Left forelimb (tissue), 1 donor: Measurements from ENCODE around the gene PPP1R1B.

Experiments
- DNase-seq: peaks from one replicate; pipeline ENCODE4 v3.0.0-alpha.2; 2018; ENCODE audit warnings: low spot score

The PPP1R1B gene

DNA sequence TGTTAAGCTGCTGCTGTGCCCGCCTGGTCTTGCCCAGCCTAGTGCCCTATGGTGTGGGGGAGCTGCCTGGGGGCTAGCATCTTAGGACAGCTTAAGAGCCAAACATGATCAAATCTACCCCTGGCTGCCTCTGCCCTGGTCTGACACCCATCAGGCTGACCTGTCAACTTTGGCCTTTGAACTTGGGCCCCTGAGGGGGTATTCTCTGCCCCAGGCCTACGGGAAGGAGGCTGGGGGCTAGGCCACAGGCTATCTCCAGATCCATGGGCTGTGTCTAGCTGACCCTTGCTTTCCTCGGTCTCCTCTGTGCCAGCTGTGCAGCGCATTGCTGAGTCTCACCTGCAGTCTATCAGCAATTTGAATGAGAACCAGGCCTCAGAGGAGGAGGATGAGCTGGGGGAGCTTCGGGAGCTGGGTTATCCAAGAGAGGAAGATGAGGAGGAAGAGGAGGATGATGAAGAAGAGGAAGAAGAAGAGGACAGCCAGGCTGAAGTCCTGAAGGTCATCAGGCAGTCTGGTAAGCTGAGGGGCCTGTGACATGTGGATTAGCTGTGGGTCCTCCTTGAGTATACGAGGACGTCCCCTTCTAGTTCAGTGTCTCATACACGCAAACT, 6.9 kb downstream of the PPP1R1B start:
- DNase-seq = no peak

DNA sequence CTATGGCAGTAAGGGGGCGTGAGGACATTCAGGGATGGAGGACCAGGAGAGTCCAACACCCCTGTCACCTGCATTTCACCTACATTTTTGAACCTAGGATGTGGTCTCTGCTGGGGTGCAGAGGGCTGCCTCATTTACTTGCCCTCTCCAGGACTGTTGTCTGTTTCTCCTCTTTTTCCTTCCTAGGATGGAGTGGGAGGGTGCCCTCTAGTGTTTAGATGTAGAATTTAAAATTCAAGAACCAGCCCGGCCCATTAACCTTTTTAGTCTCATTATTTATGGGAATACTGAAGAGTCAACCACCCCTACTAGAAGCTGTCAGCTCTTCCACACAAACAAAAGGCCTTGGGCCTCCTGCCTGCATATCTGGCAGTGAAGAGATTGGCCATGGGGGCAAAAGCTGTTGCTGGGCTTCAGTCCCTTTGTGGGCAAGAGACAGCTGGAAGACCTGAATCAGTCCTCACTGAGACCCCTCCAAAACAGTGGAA, 7.7 kb downstream of the PPP1R1B start:
- DNase-seq = no peak

DNA sequence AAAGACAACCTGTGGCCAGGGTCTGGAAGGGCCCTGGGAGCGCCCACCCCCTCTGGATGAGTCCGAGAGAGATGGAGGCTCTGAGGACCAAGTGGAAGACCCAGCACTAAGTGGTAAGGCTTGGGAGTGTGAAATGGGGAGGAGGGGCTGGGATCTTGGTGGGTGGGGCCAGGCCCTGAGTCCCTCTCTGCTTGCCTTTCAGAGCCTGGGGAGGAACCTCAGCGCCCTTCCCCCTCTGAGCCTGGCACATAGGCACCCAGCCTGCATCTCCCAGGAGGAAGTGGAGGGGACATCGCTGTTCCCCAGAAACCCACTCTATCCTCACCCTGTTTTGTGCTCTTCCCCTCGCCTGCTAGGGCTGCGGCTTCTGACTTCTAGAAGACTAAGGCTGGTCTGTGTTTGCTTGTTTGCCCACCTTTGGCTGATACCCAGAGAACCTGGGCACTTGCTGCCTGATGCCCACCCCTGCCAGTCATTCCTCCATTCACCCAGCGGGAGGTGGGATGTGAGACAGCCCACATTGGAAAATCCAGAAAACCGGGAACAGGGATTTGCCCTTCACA, 8.9 kb downstream of the PPP1R1B start:
- DNase-seq = no peak

DNA sequence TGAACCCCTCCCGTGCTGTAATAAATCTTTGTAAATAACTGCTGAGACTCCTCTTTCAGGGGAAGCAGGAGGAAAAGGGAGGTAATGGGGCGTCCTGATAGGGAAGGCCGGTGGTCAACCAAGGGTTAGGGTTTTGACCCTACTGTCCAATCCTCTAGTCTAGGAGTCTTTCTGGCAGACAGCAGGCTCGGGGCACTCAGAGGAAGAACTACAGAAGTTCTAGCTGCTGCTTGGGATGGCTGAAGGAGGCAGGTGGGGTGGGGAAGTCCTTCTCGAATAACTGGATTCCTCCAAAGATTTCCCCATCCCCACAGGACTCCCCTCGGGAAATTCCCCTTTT, 9.8 kb downstream of the PPP1R1B start:
- DNase-seq = no peak

DNA sequence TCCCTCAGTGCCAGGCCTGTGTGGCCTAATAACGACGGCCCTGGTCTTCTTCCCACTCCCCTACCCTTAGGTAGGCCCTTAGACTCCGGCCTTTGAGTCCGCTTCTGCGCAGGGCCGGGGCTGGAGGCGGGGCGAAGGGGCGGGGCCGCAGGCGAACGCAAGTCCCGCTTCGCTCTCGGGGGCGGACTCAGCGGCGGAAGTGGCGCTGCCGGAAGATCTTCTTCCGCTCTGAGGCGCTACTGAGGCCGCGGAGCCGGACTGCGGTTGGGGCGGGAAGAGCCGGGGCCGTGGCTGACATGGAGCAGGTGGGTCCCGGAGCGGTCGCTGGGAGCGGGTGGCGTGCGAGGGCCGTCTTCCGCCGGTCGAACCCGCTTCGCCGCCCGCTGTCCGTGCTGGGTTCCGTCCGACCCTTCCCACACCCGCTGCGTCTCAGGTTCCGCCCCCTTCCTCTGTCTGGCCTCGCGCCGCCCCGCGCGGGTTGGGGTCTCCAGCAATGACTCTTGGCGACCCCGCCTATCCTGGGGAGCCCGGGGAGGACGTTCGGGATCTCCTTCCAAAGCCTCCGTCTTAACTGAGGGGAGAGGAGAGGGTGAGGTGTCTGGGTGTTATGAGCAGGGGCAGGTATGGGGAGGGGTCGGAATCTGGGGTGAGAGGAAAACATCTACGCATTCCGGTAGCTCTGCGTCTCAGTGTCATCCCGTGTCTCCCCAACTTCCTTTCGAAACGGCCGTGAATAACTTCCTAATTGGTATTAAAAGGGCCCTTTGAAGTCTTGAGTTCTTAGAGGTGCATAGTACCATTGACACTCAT, 10.4 kb downstream of the PPP1R1B start, which contains the start of gene STARD3:
Gene STARD3 (plus strand): TSS at position 218 of the 810 bp plus-strand sequence. CDS start 16,388 bp downstream, outside the sequence.
- peak; percentile 94 for DNase-seq

DNA sequence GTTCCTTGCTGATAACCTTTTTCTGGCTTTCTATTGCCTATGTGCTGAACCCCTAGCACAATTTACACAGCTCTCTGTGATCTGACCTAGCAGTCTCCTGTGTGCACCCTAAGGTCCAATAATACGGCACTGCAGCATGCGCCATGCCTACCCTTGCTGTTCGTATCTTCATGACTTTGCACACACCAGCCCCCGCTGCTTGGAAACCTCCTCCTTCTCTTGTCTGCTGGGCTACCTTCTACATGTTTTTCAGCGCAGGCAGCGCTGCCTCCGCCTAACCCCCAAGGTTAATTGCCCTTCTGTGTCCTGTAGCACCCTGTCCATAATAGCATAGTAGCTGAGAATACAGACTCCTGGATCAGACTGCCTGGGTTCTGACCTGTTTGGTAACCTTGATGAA, 11.6 kb downstream of the PPP1R1B start:
- no peak for DNase-seq

DNA sequence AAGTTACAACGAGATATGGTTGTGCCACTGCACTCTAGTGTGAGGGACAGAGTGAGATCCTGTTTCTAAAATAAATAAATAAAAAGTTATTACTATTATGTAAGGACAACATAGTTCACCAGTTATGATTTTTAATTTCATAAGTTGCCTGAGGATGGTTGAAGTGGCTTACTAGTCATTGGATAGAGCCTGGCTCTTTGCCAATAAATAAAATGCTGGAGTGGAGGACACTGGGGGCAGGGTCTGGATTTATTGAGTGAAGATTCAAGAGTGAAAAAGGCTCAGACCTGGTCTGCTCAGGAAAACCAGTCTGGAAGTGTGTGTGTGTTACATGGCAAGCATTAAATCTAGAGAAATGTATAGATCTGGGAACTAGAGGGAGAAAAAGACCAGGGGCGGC, 12.3 kb downstream of the PPP1R1B start:
- DNase-seq = no peak

DNA sequence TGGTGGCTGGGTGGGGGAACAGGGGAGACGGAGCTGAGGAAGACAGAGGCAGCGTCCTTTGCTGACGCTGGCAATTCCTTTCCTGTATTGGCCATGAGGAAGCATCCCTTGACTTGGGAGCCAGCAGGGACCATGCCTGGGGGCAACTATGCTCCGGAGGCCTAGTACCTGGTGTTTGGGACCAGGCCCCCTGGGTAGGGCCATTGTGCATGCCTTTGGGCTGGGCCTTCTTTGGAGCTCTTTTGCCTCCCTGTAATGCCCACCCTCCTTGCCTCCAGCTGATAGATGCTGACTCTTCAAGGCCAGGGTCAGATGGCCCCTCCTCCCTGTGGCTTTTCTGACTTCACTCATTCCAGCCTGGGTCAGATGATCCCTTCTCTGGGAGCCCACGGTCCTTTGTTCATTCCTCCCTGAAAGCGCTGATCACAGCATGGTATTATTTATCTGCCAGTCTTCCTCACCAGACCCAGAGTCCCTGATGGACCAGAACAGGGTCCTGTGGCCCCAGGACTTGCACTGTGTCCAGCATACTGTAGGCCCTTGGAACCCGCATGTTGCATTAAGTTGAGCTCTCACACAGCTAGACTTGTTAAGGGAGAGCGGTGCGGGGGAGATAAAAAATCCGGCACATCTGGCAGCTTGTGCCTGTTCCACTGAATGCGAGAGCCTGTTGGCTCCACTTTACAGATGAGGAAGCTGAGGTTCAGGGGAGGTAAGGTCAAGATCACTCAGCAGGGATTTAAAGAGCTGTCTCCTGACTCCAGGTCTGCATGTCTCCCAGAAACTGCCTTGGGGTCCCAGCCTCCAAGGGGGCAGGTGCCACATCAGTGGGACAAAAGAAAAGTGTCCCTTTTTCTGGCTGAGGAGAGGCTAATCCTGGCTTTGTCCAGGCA, 13.1 kb downstream of the PPP1R1B start:
- DNase-seq = no peak

DNA sequence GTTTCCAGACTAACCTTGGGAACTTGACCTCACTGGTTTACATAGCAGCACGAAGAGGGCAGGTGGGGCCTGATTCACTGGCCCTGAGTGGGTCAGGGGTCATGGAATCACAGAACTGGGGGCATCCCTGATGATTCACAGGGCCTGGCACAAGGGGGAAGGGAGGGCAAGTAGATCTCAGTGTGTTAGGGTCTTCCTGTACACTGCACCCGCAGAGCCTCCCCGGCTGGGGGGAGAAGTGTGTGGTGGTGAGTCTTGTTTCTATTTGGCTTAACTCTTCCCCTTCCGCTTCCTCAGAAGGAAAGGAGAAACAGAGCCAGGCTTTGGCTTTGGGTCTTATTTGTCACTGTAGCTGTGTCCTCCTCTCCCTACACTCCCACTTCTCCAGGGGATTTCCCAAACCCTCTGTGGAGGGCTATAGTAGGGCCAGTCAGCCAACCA, 13.9 kb downstream of the PPP1R1B start:
- no peak for DNase-seq

DNA sequence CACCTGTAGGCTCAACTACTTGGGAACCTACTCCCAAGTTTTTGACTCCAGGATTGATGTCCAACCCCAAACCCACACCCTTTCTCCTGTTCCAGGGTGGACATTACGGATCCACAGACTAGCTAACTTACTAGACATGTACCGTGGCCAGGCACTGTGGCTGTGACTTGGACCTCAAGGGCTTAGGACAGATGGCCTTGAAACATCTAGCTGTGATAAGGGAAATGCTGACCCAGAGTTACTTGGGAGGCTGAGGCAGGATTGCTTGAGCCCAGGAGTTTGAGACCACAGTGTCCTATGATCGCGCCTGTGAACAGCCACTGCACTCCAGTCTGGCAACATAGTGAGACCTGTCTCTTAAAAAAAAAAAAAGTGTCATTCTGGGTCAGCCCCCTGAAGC, 14.3 kb downstream of the PPP1R1B start:
- DNase-seq = no peak

DNA sequence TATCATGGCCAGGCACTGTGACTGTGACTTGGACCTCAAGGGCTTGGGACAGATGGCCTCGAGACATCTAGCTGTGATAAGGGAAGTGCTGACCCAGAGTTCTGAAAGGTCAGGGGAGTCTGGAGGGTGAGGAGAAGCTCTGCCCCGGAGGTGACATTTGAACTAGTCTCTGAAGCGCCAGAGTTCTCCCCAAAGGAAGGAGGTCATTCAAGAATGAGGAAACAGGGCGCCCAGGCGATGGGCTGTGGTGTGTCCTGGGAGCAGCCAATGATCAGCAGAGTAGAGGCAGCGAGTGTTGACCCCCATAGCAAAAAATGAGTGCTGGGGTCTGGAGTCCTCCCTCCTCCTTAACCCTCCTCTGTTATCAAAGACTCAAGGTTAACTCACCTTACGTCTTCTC, 15.1 kb downstream of the PPP1R1B start:
- DNase-seq = no peak

DNA sequence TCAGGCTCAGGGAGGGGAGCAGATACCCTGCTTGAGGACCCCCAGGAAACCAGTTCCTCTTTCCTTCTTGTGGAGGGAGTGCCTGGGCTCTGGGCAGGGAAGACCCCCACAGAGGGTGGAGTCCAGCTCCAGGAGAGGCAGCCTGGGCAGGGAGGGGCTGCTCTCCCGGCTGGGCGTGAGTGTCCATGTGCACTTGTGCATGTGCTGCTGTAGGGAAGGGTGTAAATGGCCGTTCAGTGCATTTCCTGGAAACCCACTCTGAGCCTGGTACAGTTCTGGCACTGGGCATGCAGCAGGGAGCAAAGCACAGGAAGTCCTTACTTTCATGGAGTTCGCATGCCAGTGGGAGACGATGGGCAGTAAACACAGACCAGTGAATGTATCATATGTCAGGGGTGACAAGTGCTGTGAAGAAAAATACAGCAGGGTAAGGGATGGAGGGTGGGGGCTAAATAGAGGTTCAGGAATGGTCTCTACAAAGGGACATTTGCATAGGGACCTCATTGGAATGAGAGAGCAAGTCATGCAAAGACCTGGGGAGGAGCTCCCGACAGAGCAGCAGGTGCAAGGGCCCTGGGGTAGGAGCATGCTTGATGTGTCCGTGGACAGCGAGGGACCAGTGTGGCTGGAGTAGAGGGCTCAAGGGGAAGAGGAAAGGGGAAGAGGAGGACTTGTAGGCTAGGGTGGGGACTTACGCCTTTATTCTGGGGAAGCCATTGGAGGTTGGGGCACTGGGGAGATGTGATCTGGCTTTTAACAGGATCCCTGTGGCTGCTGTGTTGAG, 15.7 kb downstream of the PPP1R1B start:
- no peak for DNase-seq

DNA sequence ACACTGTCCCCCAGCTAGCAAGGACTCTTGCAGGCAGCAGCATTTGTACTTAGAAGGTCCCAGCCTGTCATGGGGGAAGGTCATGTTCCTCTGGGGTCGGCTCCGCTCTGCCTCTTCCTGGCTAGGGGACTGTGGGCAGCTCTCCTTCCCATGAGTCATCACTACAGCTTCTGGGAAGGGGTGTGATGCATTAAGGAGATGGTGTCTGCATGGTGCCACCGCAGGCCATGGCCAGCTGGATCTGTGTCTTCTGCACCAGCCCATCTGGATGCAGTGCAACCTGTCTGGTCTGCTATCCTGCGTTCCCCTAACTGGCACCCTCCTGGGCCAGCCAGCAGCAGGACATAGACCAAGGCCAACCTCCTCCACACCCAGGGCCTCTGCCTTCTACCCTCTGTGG, 16.5 kb downstream of the PPP1R1B start:
- no peak for DNase-seq

DNA sequence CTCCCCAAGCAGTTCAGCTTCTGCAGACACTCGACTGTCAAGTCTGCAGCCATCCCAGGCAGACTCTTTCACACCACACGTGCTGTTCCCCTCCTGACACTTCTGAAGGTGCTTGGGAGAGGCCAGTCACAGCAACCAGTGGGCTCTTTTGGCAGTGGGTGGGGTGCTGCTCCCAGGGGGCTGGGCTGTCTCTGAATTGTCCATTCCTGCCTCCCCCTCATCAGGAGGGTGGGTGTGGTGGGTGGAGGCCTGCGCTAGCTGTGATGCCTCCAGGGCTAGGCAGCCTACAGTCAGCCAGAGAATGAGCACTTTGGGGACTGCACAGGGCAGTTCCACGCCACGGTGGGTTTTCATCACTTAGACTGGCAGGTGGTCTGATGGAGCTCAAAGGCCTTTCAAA, 20.5 kb downstream of the PPP1R1B start:
- no peak for DNase-seq

DNA sequence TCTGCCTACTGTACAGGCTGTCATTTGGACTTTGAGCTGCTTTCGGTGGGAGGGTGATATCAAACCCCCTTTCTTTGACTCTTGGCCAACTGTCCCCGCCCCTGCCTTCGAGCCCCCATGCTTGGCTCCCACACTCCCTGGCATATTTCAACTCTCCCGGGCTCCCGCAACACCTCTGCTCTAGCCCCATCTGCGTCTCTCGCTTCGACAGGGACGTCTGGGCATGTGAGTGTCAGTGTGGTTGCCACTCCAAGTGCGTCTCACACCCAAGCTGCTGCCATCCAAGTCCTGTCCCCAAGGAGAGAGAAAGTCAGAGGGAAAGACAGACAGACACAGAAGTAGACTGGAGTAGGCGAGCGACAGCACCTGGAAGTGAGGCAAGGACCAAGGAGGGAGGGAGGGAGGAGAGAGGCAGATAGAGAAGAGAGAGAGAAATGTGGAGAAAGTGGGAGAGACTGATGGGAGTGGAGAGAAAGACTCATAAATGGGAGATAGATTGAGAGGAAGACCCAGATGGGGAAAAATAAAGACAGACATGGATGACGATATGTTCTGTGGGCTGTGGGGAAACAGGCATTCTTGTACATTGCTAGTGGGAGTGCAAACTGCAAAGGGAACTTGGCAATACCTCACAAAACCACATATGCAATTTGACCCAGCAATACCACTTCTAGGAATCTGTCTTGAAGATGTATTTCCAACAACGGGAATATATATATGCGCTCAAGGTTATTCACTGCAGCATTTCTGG, 22.0 kb downstream of the PPP1R1B start:
- DNase-seq = no peak

DNA sequence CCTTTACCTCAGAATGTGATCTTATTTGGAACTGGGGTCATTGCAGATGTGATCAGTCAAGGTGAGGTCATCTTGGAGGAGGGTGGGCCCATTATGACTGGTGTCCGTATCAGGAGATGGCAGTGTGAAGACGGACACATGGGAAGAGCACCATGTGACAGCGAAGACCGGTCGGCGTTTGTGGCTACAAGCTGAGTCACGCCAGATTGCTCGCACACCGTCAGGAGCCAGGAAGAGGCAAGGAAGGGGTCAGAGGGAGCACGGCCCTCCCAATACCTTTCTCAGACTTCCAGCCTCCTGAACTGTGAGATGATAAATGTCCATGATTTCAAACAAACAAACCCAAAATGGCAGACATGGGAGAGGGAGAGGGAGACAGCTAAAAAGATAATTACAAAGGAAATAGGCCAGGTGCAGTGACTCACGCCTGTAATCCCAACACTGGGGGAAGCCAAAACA, 23.4 kb downstream of the PPP1R1B start:
- DNase-seq = no peak

DNA sequence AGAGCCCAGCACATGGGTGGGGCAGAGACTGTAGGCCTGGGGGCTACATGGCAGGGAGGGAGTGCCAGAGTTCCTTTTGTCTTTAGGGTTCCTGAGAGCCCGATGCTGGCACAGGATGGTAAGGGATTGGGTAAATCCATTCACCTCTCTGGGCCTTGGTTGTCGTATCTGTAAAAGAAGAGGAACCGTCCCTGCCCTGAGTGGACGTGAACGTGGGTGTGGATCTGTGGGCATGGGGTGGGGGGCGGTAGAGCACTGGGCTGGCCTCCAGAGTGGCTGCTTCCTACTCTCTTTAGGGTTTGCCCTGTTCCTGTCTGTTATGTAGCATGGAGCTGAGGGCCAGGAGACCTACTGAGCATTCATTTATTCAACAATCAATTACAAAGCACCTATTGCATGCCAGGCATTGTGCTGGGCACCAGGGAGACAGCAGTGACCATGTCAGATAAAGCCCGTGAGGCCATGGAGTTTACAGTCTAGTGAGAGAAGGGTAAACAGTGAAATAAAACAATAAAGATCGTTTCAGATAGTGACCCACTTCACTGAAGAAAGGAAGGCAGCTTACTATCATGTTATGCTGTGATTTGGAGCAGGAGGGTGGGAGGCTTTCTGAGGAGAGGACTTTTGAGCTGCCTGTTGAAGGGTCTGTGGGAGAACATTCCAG, 25.3 kb downstream of the PPP1R1B start:
- DNase-seq = no peak

DNA sequence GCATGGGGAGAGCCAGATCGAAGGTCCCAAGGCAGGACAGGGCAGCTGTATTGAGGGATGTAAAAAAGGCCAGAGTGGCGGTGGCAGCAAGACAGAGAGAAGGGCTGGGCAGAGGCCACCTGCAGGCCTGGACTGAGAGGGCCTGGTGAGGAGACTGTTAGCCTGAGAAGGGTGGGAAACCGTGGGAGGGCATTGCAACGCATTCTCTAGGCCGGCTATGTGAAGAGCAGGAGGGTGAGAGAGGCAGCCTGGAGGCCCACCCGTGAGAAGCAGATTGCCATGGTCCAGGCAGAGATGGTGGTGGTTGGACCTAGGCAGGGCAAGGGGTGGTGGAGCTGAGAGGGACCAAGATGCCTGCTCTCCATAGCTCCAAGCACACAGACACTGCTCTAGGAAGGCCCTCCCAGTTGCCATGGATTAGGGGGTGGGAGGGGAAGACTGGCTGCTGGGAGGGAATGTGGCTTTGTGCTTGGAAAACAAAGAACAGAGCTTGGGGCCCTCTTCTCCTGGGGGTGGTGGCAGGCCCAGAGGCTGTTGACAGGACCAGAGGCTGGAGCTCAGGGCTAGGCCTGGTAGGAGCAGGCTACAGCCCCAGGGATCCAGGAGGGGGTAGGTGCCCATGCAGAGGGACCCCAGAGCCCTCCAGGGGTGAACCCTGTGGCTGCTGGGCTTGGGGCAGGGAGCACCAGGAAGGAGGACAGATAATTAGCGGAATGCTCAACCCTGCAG, 26.0 kb downstream of the PPP1R1B start:
- DNase-seq = no peak

DNA sequence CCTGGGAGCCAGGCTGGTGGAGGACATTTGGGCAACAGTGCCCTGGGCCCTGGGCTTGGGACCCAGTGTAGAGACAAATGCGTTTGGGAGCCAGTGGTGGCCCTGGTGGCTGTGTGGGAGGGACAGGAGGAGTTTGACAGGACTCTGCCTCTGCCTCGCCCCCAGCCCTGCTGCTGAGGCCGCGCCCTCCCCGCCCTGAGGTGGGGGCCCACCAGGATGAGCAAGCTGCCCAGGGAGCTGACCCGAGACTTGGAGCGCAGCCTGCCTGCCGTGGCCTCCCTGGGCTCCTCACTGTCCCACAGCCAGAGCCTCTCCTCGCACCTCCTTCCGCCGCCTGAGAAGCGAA, 26.5 kb downstream of the PPP1R1B start:
- DNase-seq = no peak
